Pons (tissue), 1 donor: ENCODE measurements around the gene RALGPS1.
"Not testable (repeated sequence)": the region's sequence is repeated elsewhere in the genome, so short reads cannot be mapped to it uniquely, and the experiment has no call there.

ENCODE experiments used
- DNase-seq: peaks from one replicate; pipeline ENCODE4 v3.0.0-alpha.2; 2016; ENCODE audit warnings: low spot score

RALGPS1 gene

GRCh38 chr9:126989847-126990842, 75.6 kb downstream of the RALGPS1 start:
- peak; percentile 38 for DNase-seq

GRCh38 chr9:126991183-126991582, 76.6 kb downstream of the RALGPS1 start:
- DNase-seq: no peak

- DNase-seq: no peak
These were observed 77.8 kb downstream of the RALGPS1 start for GRCh38 chr9:126992427-126992826.

- no peak for DNase-seq
These were observed 84.9 kb downstream of the RALGPS1 start for GRCh38 chr9:126999315-127000068.

DNA sequence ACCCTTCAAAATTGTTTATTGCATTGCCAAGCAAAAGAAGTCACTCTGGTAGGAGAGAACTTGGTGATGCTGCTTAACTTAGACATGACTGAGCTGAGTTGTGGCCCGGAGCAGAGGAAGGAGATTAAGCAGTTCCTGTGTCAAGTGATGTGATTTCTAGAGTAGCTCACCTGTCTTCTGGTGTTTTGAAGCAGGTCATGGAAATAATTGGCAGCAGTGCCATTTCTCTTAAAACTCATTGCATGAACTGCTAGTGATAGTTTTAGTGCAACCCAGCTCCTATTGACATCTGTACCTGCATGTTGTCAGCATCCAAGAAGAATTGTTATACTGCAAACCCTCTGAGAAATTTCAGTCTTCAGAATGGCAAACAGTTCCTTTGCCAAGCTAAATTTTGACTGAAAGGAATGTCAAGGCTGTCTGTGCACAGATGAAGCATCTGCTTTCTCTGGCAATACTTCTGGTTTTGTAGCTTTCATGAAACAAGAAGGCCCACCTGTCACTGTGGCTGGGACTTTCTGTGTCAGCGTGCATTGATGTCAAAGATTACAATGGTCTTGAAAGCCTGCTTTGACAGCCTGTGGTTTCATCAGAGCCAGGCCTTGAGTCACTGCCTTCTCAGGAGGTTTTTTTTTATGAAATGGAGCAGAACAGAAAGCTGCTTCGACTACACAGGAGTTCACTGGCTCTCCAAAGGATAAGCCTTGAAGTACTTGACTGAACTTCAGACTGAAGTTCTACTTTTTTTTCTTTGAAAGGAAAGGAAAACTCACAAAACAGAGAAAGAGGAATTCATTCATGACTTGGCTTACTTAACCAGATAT, 90.6 kb downstream of the RALGPS1 start:
- DNase-seq: peak; percentile 47

- no peak for DNase-seq
These were observed 91.3 kb downstream of the RALGPS1 start for GRCh38 chr9:127005770-127006314.

GRCh38 chr9:127007638-127008037, 93.1 kb downstream of the RALGPS1 start:
- DNase-seq: no peak

GRCh38 chr9:127008076-127008475, 93.5 kb downstream of the RALGPS1 start:
- DNase-seq: no peak

GRCh38 chr9:127011772-127012171, 97.2 kb downstream of the RALGPS1 start:
- DNase-seq: no peak

DNA sequence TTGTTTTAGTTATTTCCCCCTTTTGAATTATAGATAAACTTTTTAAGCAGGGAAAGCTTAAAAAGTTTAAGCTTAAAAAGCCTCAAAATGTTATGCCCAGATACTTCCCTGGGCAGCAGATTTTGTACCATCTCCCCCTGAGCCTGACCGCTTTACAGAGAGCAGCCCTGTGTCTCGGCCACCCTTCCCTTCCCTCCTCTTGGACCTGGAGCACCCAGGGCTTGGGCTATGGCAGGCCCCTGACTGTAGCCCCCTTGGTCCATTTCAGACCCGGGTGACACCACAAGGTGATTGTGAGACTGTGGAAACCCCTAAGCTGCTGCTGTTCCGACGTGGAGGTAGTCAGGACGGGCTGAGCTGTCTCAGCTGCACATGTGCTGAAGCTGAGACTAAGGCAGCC, 97.7 kb downstream of the RALGPS1 start:
- DNase-seq: no peak

GRCh38 chr9:127013597-127013996, 99.0 kb downstream of the RALGPS1 start:
- DNase-seq: no peak

- no peak for DNase-seq
These were observed 99.8 kb downstream of the RALGPS1 start for GRCh38 chr9:127014216-127014909.

DNA sequence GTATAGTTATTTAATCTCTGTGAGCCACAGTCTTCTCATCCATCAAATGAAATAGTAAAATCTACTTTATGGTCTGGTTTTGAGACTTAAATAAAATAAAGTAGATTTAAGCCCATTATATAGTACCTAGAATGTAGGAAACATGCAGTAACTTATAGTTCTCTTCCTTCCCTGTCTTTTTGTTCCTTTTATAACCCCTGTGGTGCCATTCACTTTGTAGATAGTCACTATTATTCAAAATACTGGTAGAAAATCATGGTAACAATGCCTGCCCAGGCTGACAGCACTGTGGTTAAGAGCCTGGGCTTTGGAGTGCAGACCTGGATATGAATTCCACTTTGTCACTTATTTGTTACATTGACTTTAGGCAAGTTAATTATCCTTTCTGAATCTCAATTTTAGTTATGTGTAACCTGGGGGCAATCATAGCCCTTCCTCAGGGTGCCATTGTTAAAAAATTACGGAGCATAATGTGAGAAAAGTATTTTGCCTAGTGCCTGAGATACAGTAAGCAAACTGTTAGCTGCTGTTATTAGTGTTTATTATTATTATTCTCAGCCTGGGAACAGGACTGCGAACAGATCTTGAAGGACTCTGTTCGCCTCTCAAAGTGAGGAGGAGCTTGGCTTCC, 100.4 kb downstream of the RALGPS1 start:
- DNase-seq: no peak

DNA sequence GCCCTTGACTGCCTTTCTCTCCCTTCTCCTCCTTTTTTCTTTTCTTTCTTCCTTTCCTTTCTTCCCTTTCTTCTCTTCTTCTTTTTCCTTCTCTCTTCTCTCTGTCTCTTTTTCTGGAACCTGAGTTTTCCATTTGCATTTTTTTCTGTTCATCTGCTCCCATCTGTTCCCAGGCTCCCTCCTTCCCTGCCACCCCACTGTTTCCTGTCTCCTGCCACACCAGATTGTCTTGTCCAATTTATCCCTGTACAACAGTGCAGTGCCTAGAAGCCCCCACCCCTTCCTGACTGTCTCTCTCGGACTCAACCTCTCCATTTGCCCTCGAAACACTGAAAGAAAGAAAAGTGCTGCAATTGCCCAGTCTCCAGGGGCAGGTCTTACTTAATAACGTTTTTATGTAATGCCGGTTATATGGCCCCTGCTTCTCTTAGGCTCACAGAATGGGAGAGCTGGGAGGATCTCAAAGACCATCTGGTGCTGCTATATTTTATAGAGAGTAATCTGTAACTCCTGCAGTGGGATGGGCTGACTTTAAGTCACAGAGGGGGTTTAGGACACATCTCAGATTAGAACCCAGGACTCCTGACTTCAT, 101.4 kb downstream of the RALGPS1 start:
- DNase-seq: no peak

- DNase-seq: not testable (repeated sequence)
These were observed 103.4 kb downstream of the RALGPS1 start for GRCh38 chr9:127017979-127018378.

DNA sequence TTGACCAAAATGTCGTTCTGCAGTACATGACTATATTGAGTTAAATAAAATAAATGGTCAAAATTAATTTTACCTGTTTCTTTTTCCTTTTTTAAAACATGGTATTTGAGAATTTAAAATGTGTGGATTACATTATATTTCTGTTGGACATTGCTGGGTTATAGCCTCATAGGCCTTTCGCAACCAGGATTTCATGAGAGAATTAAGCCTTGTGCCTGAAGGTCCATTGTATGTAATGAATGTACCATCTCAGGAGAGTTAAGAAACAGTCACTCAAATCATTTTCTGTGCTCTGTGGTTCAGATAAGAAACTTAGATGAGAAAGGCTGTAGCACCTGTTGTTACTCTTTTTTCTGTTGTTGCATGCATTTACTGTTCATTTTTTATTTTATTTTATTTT, 104.4 kb downstream of the RALGPS1 start:
- DNase-seq: no peak

DNA sequence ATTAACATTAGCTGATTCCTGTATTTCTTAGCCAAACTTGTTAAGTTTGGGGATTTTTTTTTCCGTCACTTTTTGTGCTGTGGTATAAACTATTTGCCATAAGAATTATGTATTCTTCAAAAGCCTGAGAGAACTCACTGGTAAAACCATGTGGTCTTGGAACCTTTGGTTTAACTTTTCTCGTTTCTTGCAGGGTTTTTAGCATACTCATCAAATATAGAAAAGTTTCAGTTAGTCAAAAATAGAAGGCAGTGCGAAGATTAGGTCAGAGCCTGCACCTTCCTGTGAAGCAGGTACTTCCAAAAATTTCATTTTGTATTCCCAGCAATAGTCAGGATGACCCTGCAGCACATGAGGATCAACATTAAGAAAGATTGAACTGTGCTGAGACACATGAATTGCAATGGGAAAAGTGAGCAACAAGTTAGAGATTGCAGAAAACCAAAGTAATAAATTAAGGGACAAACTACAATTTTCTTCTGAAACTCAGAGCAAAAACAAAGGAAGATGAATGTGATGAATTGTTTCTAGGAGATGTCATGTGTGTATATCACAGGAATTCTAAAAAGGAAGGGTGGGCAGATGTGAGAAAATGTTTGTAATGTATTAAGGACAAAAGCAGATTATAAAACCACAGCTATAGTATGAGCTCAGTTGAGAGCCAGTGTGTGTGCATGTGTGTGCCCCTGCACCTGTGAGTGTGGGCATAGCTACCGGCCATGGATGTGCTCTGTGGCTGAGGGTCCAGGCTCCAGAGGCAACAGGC, 105.6 kb downstream of the RALGPS1 start:
- DNase-seq: no peak

DNA sequence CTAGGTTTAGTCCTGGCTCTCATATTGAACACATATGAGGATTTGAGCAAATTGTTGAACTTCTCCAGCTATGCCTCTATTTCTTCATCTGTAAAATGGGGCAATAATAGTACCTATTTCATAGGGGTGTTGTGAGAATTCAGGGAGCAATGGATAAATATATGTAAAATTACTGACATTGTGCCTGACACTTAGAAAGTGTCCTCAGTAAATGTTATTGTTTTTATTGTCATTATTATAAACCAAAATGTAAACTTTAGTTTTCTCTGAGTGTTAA, 106.2 kb downstream of the RALGPS1 start:
- no peak for DNase-seq

- peak; percentile 96 for DNase-seq
These were observed 107.2 kb downstream of the RALGPS1 start for GRCh38 chr9:127021664-127022363.
